ENCODE measurements around the gene ATP11C.
A peak's percentile ranks its signal among the peaks of the same experiment; 100 is the strongest.
"Not testable (repeated sequence)": the region's sequence is repeated elsewhere in the genome, so short reads cannot be mapped to it uniquely, and the experiment has no call there.

The ATP11C gene

GRCh38 chrX:139851730-139852129 lies 81.1 kb downstream of the ATP11C start:
- DNase-seq: no peak

GRCh38 chrX:139850968-139851367 lies 81.9 kb downstream of the ATP11C start:
- no peak for DNase-seq

DNA sequence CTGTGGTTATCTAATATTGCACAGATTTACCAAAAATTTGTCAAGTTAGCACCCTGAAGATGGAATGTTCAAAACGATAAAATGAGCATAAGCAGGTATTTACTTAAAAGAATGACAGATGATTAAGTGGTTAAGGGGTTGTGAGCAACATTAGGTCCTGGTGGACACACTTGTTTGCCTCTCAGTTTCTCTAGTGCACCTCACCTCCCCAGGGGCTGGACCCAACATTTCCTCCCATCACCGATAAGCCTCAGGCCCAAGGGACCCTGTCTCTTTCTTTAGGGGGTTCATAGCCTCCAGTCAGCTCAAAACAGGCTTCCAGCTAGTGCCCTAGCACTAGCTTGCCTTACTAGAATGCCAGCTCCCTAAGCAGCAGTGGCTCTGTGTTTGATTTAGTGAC lies 88.0 kb downstream of the ATP11C start:
- DNase-seq: no peak

DNA sequence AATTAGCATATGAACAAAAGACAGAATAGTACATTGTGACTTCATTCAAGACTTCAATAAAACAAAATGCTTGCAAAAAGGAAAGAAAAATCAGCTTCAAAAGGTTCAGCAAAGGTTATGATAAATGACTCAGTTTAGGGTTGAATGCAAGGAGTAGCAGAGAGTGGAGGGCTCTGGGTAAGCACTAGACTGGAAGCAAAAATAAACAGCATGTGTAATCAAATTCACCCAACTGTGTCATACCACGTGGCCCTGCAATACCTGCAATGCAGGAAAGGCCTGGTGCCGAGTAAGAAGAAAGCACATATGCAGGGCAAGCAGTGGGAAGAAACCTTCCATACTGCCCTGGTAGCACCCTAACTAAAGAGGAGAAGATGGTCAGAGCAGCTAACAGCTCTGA lies 88.7 kb downstream of the ATP11C start:
- peak; percentile 32 for DNase-seq

GRCh38 chrX:139842326-139843185 lies 90.3 kb downstream of the ATP11C start:
- DNase-seq: no peak

DNA sequence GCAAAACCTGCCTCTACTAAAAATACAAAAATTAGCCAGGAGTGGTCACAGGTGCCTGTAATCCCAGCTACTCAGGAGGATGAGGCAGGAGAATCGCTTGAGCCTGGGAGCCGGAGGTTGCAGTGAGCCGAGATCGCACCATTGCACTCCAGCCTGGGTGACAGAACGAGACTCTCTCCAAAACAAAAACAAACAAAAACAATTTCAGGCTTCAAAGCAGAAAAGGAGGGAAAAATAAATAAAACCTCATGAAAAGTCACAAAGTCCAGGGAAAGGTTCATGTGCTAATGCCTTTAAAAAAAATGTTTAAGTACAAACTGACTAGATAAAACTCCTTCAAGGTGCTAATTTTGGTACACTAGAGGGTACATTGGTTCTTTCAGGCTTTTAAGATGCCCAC lies 96.5 kb downstream of the ATP11C start:
- DNase-seq: not testable (repeated sequence)

GRCh38 chrX:139834879-139835278 lies 98.0 kb downstream of the ATP11C start:
- no peak for DNase-seq

GRCh38 chrX:139832718-139833309 lies 100.0 kb downstream of the ATP11C start:
- DNase-seq: no peak

GRCh38 chrX:139831675-139832456 lies 101.0 kb downstream of the ATP11C start:
- no peak for DNase-seq

GRCh38 chrX:139831017-139831416 lies 101.8 kb downstream of the ATP11C start:
- no peak for DNase-seq

GRCh38 chrX:139828830-139829229 lies 104.0 kb downstream of the ATP11C start:
- no peak for DNase-seq

- DNase-seq: no peak
Observed at GRCh38 chrX:139828033-139828432, 104.8 kb downstream of the ATP11C start.

GRCh38 chrX:139826065-139827044 lies 106.5 kb downstream of the ATP11C start:
- no peak for DNase-seq

- no peak for DNase-seq
Observed at GRCh38 chrX:139825618-139826017, 107.2 kb downstream of the ATP11C start.

DNA sequence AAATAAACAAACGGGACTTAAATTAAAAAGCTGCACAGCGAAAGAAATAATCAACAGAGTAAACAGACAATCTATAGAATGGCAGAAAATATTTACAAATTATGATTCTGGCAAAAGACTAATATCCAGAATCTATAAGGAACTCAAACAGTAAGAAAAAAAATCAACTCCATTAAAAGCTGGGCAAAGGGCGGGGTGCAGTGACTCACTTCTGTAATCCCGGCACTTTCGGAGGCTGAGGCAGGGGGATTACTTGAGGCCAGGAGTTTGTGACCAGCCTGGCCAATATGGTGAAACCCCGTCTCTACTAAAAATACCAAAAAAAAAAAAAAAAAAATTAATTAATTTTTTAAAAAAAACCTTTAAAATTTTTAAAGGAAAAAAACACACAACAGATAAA lies 109.0 kb downstream of the ATP11C start:
- no peak for DNase-seq

GRCh38 chrX:139820358-139820984 lies 112.4 kb downstream of the ATP11C start:
- DNase-seq: no peak

GRCh38 chrX:139816204-139816603 lies 116.6 kb downstream of the ATP11C start:
- no peak for DNase-seq

DNA sequence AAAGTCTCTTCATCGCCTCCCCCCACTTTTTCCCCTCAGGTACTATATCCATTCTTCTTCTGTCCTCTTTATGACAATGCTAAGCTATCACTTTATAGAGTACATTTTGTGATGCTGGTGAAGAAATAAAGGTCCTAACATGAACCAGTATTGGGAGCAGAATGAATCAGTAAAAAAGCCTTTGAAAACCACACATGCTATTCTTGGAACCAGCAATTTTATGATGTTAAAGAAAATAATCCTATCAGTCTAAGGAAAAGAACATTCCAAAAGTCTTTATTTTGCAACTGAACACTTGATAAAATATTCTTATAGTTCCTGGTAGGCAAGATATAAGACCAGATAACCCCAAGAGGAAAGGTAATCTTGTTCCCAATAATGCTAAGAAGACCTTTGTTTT lies 117.1 kb downstream of the ATP11C start:
- no peak for DNase-seq

- DNase-seq: no peak
Observed at GRCh38 chrX:139811942-139812629, 120.8 kb downstream of the ATP11C start.

- DNase-seq: no peak
Observed at GRCh38 chrX:139804482-139804881, 128.4 kb downstream of the ATP11C start.

DNA sequence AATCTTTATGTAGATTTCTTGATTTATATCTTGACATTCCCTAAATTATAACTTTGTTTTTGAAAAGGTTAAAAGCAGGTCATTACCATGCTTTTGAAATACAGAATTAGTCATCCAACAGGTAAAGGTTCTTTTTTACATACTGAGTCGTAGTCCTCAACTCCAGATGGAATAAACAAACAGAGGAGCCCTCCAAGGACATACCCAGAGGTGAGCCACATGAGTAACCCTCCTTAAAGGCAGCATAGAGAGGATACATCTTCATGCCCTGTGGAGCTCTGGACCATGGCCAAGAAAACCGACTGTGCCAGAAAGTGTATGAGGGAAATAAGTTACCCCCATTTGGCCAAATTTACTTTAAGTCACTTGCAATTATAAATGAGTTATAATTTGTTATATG lies 129.6 kb downstream of the ATP11C start:
- DNase-seq: no peak
